Tibial nerve (tissue), 4 donors: ENCODE data around the gene GAL3ST2. TPM values are rescaled to one million over a fixed set of nuclear protein-coding genes. Genes with fewer than 3 reads are reported as not detected.

Experiments used
- DNase-seq, 2 donors: peaks; one replicate each; pipeline ENCODE4 v3.0.0-alpha.2; 2019; ENCODE audit warnings: low spot score in 2 of 2
- H3K27ac ChIP-seq, 4 donors: fragments of 200-600 bp; sonication (generic) in 3 of 4; one replicate each; pipeline ENCODE4 v1.5.1; 2017 to 2019; ENCODE audit warnings: mild to moderate bottlenecking in 1 of 4
- H3K27me3 ChIP-seq, 2 donors: fragments of 200-600 bp; sonication (generic) in 1 of 2; one replicate each; pipeline versions ENCODE4 v1.5.1 to v1.6.0; 2017 to 2019
- H3K36me3 ChIP-seq, 3 donors: fragments of 200-600 bp; sonication (generic); one replicate each; pipeline ENCODE4 v1.5.1; 2018 to 2019
- H3K4me1 ChIP-seq, 4 donors: fragments of 200-600 bp; sonication (generic) in 3 of 4; one replicate each; pipeline ENCODE4 v1.5.1; 2017 to 2019
- H3K4me3 ChIP-seq, 4 donors: fragments of 200-600 bp; sonication (generic) in 3 of 4; one replicate each; pipeline ENCODE4 v1.5.1; 2017 to 2019; ENCODE audit warnings: mild to moderate bottlenecking in 1 of 4, moderate library complexity in 1 of 4
- H3K9me3 ChIP-seq, 4 donors: fragments of 200-600 bp; sonication (generic) in 3 of 4; one replicate each; pipeline ENCODE4 v1.5.1; 2017 to 2019
- CTCF ChIP-seq, 5 experiments: fragments of 200-600 bp in 3 of 5; fragments of 450-650 bp in 2 of 5; sonication (generic) in 3 of 5; IDR thresholded peaks; one replicate each; pipeline ENCODE4 v1.5.1; 2016 to 2019; ENCODE audit warnings: antibody characterized with exemption in 5 of 5, mild to moderate bottlenecking in 3 of 5, moderate library complexity in 2 of 5
- EP300 ChIP-seq, 2 donors: sonication (generic); formaldehyde crosslinking; IDR thresholded peaks; one replicate each; pipeline ENCODE4 v1.6.1; 2017; ENCODE audit warnings: antibody characterized with exemption in 2 of 2, mild to moderate bottlenecking in 1 of 2
- POLR2A ChIP-seq, 2 donors: fragments of 450-650 bp; IDR thresholded peaks; one replicate each; pipeline ENCODE4 v1.6.1; 2017; ENCODE audit warnings: antibody characterized with exemption in 2 of 2, mild to moderate bottlenecking in 2 of 2, moderate library complexity in 2 of 2
- WGBS, 2 donors: methylation state at CpG; one replicate each; pipeline ENCODE4 v1.1.5; 2018; 5-methylcytosine and 5-hydroxymethylcytosine counted together
- total RNA-seq, 4 donors: library from RNA; depleted of rRNA; stranded (reverse); fragments of >200 nt; gene quantifications; one replicate each; pipeline ENCODE4 v1.1.0, GENCODE V29; 2016

Gene GAL3ST2
- total RNA-seq, 4 donors from 2014 or later, result 0.21 to 3.9 (median 0.30) TPM; not detected in 1

GRCh38 chr2:241760301-241760771 lies 16.3 kb upstream of the GAL3ST2 start:
- no peaks in the 10 kb centered on the region for H3K27me3 ChIP-seq
- no peak overlapping the region for H3K27ac ChIP-seq
- 95 to 97% methylated on average over 9 to 14 of the region's 17 CpGs for WGBS, 2 donors
- peaks cover 0 to 80% (median 0%) of the 10 kb centered on the region in 3 donors for H3K36me3 ChIP-seq
- no peak for TF ChIP-seq POLR2A (IDR thresholded peaks at IDR 0.05)
- no peak for TF ChIP-seq CTCF (IDR thresholded peaks at IDR 0.05)
- TF ChIP-seq EP300 (IDR thresholded peaks at IDR 0.05), result no peak
- no peak overlapping the region for H3K4me3 ChIP-seq
- H3K9me3 ChIP-seq, result no peaks in the 10 kb centered on the region
- DNase-seq, result no peak
- H3K4me1 ChIP-seq, result no peaks in the 10 kb centered on the region

- Histone ChIP-seq H3K36me3 (peaks cover 0 to 61% (median 0%) of the 10 kb centered on the region in 3 donors), H3K27me3 (no peaks in the 10 kb centered on the region), H3K9me3 (no peaks in the 10 kb centered on the region), H3K4me1 (no peaks in the 10 kb centered on the region), H3K4me3 (no peak overlapping the region), H3K27ac (no peak overlapping the region)
- 80 to 81% methylated on average over 18 of the region's 18 CpGs for WGBS, 2 donors
- no peak for DNase-seq
- TF ChIP-seq EP300 (IDR thresholded peaks at IDR 0.05) (no peak), CTCF (IDR thresholded peaks at IDR 0.05) (no peak), POLR2A (IDR thresholded peaks at IDR 0.05) (no peak)
Observed at GRCh38 chr2:241762321-241762932, 14.2 kb upstream of the GAL3ST2 start.

GRCh38 chr2:241762933-241763369 lies 13.7 kb upstream of the GAL3ST2 start:
- TF ChIP-seq POLR2A (IDR thresholded peaks at IDR 0.05), result no peak
- TF ChIP-seq EP300 (IDR thresholded peaks at IDR 0.05), result no peak
- TF ChIP-seq CTCF (IDR thresholded peaks at IDR 0.05), result no peak
- no peak for DNase-seq
- Histone ChIP-seq H3K4me1 (no peaks in the 10 kb centered on the region), H3K27ac (peak overlapping the region in 1 of 4 donors; percentile 53), H3K27me3 (no peaks in the 10 kb centered on the region), H3K36me3 (peaks cover 0 to 61% (median 0%) of the 10 kb centered on the region in 3 donors), H3K9me3 (no peaks in the 10 kb centered on the region), H3K4me3 (no peak overlapping the region)
- 81 to 90% methylated on average over 13 of the region's 13 CpGs for WGBS, 2 donors

GRCh38 chr2:241763551-241764274 lies 12.9 kb upstream of the GAL3ST2 start:
- 76 to 79% methylated on average over 19 to 20 of the region's 20 CpGs for WGBS, 2 donors
- Histone ChIP-seq H3K27ac (peak overlapping the region in 1 of 4 donors; percentile 53), H3K27me3 (no peaks in the 10 kb centered on the region), H3K36me3 (peaks cover 0 to 61% (median 0%) of the 10 kb centered on the region in 3 donors), H3K4me3 (no peak overlapping the region), H3K4me1 (no peaks in the 10 kb centered on the region), H3K9me3 (no peaks in the 10 kb centered on the region)
- DNase-seq, result no peak
- TF ChIP-seq EP300 (IDR thresholded peaks at IDR 0.05) (no peak), POLR2A (IDR thresholded peaks at IDR 0.05) (no peak), CTCF (IDR thresholded peaks at IDR 0.05) (no peak)
